ENCODE data around the gene RAB3IP.

GRCh38 chr12:69720750-69721149 is 17.9 kb upstream of the RAB3IP start:
- TF ChIP-seq ZNF274 (IDR thresholded peaks at IDR 0.05; ENCODE audit: low read depth, low read length), result no peak
- TF ChIP-seq SUZ12 (IDR thresholded peaks at IDR 0.05; ENCODE audit: extremely low read depth, insufficient read depth, insufficient read length), result no peak

All from NT2/D1 (cell line).